ENCODE data around the gene PLXNB3.
A peak's percentile ranks its signal among the peaks of the same experiment; 100 is the strongest.
"Not testable (repeated sequence)": the region's sequence is repeated elsewhere in the genome, so short reads cannot be mapped to it uniquely, and the experiment has no call there.

The PLXNB3 gene

GRCh38 chrX:153740631-153741222, 23.3 kb upstream of the PLXNB3 start:
- Histone ChIP-seq H3K9ac (ENCODE audit: low read length in 5 of 5) (no peak overlapping the region), H3K9me3 (ENCODE audit: control insufficient read depth in 5 of 5, low read length in 5 of 5) (no peaks in the 10 kb centered on the region), H3K27me3 (ENCODE audit: control insufficient read depth in 5 of 5, insufficient read depth in 4 of 5, low read length in 5 of 5) (peaks cover 0 to 10% (median 2%) of the 10 kb centered on the region in 5 donors), H3K4me3 (ENCODE audit: low read depth in 1 of 5, low read length in 5 of 5) (no peak overlapping the region), H3K27ac (ENCODE audit: low read depth, low read length) (no peak overlapping the region), H3K36me3 (ENCODE audit: control insufficient read depth in 5 of 5, insufficient read depth in 5 of 5, low read length in 5 of 5) (peaks cover 0 to 35% (median 15%) of the 10 kb centered on the region in 5 donors), H3K4me1 (ENCODE audit: control insufficient read depth in 5 of 5, insufficient read depth in 5 of 5, low read length in 5 of 5) (peaks cover 0 to 15% (median 7%) of the 10 kb centered on the region in 5 donors)

DNA sequence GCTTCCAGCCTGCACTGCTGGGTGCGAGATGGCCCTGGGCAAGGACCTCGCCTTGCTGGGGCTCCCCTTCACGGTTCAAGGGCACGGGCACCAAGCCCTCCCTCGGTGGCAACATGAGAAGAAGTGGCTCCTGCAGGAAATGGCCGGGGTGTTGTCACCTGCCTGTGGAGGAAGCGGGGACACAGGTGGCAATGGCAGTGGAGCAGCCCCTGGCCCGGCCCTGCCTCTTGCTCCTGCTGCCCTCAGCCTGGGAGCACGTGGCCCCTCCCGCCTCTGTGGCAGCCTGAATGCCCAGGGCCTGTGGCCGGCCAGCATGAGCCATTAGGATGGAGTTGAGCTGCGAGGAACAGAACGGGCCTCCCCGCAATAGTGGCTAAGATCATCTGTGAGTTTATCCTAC, 22.6 kb upstream of the PLXNB3 start:
- Histone ChIP-seq H3K9me3 (ENCODE audit: control insufficient read depth in 5 of 5, low read length in 5 of 5) (no peaks in the 10 kb centered on the region), H3K36me3 (ENCODE audit: control insufficient read depth in 5 of 5, insufficient read depth in 5 of 5, low read length in 5 of 5) (peaks cover 0 to 30% (median 11%) of the 10 kb centered on the region in 5 donors), H3K27ac (ENCODE audit: low read depth, low read length) (no peak overlapping the region), H3K9ac (ENCODE audit: low read length in 5 of 5) (no peak overlapping the region), H3K27me3 (ENCODE audit: control insufficient read depth in 5 of 5, insufficient read depth in 4 of 5, low read length in 5 of 5) (peaks cover 0 to 10% (median 2%) of the 10 kb centered on the region in 5 donors), H3K4me1 (ENCODE audit: control insufficient read depth in 5 of 5, insufficient read depth in 5 of 5, low read length in 5 of 5) (peaks cover 0 to 15% (median 7%) of the 10 kb centered on the region in 5 donors), H3K4me3 (ENCODE audit: low read depth in 1 of 5, low read length in 5 of 5) (no peak overlapping the region)

DNA sequence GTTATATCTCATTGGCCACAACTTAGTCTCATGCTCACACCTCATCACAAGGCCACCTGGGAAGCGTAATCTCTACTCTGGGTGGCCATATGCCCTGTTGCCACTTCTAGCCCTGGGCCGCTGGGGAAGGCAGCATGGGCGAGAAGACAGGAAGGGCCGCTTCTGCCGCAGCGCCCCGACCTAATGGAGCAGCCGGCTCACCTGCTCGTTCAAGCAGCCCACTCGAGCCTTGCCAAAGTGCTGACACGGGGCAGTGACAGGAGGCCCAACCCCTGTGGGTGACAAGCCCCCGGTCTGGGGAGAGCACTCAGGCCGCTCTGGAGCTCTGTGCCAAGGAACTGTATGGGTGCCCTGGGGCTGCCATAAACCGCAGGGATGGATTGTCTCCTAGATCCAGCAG, 21.9 kb upstream of the PLXNB3 start:
- not testable (repeated sequence) for H3K4me3 ChIP-seq (ENCODE audit: low read depth in 1 of 5, low read length in 5 of 5); H3K27me3 ChIP-seq (ENCODE audit: control insufficient read depth in 5 of 5, insufficient read depth in 4 of 5, low read length in 5 of 5); H3K9me3 ChIP-seq (ENCODE audit: control insufficient read depth in 5 of 5, low read length in 5 of 5); H3K9ac ChIP-seq (ENCODE audit: low read length in 5 of 5); H3K27ac ChIP-seq (ENCODE audit: low read depth, low read length)
- Histone ChIP-seq H3K36me3 (ENCODE audit: control insufficient read depth in 5 of 5, insufficient read depth in 5 of 5, low read length in 5 of 5) (peaks cover 0 to 24% (median 5%) of the 10 kb centered on the region in 5 donors), H3K4me1 (ENCODE audit: control insufficient read depth in 5 of 5, insufficient read depth in 5 of 5, low read length in 5 of 5) (peaks cover 0 to 18% (median 8%) of the 10 kb centered on the region in 5 donors)

GRCh38 chrX:153742796-153743467, 21.1 kb upstream of the PLXNB3 start:
- H3K9me3 ChIP-seq (ENCODE audit: control insufficient read depth in 5 of 5, low read length in 5 of 5); H3K9ac ChIP-seq (ENCODE audit: low read length in 5 of 5); H3K27me3 ChIP-seq (ENCODE audit: control insufficient read depth in 5 of 5, insufficient read depth in 4 of 5, low read length in 5 of 5); H3K4me3 ChIP-seq (ENCODE audit: low read depth in 1 of 5, low read length in 5 of 5); H3K27ac ChIP-seq (ENCODE audit: low read depth, low read length): not testable (repeated sequence)
- H3K36me3 ChIP-seq (ENCODE audit: control insufficient read depth in 5 of 5, insufficient read depth in 5 of 5, low read length in 5 of 5) = peaks cover 0 to 22% (median 3%) of the 10 kb centered on the region in 5 donors
- H3K4me1 ChIP-seq (ENCODE audit: control insufficient read depth in 5 of 5, insufficient read depth in 5 of 5, low read length in 5 of 5) = peaks cover 0 to 18% (median 8%) of the 10 kb centered on the region in 5 donors

DNA sequence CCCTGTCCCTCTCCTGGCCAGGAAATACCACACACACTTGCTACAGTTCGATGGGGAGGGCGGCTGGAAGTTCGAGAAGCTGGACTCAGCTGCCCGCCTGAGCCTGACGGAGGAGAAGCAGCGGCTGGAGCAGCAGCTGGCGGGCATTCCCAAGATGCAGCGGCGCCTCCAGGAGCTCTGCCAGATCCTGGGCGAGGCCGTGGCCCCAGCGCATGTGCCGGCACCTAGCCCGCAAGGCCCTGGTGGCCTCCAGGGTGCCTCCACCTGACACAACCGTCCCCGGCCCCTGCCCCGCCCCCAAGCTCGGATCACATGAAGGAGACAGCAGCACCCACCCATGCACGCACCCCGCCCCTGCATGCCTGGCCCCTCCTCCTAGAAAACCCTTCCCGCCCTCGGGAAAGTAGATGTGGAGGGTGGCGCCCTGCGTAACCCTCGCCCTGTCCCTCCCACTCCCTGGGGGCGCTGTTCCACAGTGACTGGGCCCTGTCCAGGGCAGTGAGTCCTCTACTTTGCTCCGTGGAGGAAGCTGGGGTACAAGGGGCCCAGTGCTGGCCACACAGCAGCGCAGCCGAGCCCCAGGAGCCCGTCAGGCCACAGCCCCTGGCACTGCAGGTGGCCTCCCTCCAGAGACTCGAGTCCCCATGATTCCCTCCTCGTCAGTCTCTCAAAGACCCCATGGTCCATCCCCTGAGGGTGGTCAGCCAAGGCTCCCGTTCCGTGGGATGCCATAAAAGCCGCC, 20.4 kb upstream of the PLXNB3 start:
- peaks cover 0 to 18% (median 8%) of the 10 kb centered on the region in 5 donors for H3K4me1 ChIP-seq (ENCODE audit: control insufficient read depth in 5 of 5, insufficient read depth in 5 of 5, low read length in 5 of 5)
- H3K9ac ChIP-seq (ENCODE audit: low read length in 5 of 5); H3K9me3 ChIP-seq (ENCODE audit: control insufficient read depth in 5 of 5, low read length in 5 of 5); H3K27me3 ChIP-seq (ENCODE audit: control insufficient read depth in 5 of 5, insufficient read depth in 4 of 5, low read length in 5 of 5): not testable (repeated sequence)
- H3K27ac ChIP-seq (ENCODE audit: low read depth, low read length) = peak overlapping the region; percentile 50
- peaks cover 0 to 19% (median 3%) of the 10 kb centered on the region in 5 donors for H3K36me3 ChIP-seq (ENCODE audit: control insufficient read depth in 5 of 5, insufficient read depth in 5 of 5, low read length in 5 of 5)
- peak overlapping the region in 1 of 5 donors; percentile 4 for H3K4me3 ChIP-seq (ENCODE audit: low read depth in 1 of 5, low read length in 5 of 5)

GRCh38 chrX:153744210-153745066, 19.6 kb upstream of the PLXNB3 start:
- Histone ChIP-seq H3K27me3 (ENCODE audit: control insufficient read depth in 5 of 5, insufficient read depth in 4 of 5, low read length in 5 of 5) (peaks cover 0 to 10% (median 2%) of the 10 kb centered on the region in 5 donors), H3K4me1 (ENCODE audit: control insufficient read depth in 5 of 5, insufficient read depth in 5 of 5, low read length in 5 of 5) (peaks cover 0 to 18% (median 8%) of the 10 kb centered on the region in 5 donors), H3K9me3 (ENCODE audit: control insufficient read depth in 5 of 5, low read length in 5 of 5) (peaks cover 0 to 4% (median 0%) of the 10 kb centered on the region in 5 donors), H3K4me3 (ENCODE audit: low read depth in 1 of 5, low read length in 5 of 5) (peak overlapping the region in 1 of 5 donors; percentile 4), H3K9ac (ENCODE audit: low read length in 5 of 5) (no peak overlapping the region), H3K36me3 (ENCODE audit: control insufficient read depth in 5 of 5, insufficient read depth in 5 of 5, low read length in 5 of 5) (peaks cover 0 to 12% (median 3%) of the 10 kb centered on the region in 5 donors), H3K27ac (ENCODE audit: low read depth, low read length) (peak overlapping the region; percentile 50)

DNA sequence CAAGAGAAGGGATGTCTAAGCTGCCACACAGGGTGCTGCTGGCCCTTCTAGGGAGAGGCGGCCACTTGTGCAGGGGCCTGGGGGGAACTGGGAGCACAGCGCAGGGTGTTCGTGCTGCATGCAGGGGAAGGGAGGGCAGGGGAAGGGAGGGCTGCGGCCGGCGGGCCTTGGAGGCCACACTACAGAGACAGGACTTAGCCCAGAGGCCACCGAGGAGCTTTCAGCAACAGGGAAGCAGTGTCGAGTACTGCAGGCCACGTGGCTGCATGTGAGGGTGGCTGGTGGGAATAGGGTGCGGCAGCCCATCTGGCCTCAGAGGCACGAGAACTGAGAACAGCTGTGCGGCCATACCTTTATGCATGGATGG, 19.0 kb upstream of the PLXNB3 start:
- not testable (repeated sequence) for H3K4me3 ChIP-seq (ENCODE audit: low read depth in 1 of 5, low read length in 5 of 5); H3K9me3 ChIP-seq (ENCODE audit: control insufficient read depth in 5 of 5, low read length in 5 of 5); H3K27ac ChIP-seq (ENCODE audit: low read depth, low read length); H3K36me3 ChIP-seq (ENCODE audit: control insufficient read depth in 5 of 5, insufficient read depth in 5 of 5, low read length in 5 of 5); H3K27me3 ChIP-seq (ENCODE audit: control insufficient read depth in 5 of 5, insufficient read depth in 4 of 5, low read length in 5 of 5); H3K9ac ChIP-seq (ENCODE audit: low read length in 5 of 5)
- H3K4me1 ChIP-seq (ENCODE audit: control insufficient read depth in 5 of 5, insufficient read depth in 5 of 5, low read length in 5 of 5) = peaks cover 0 to 19% (median 8%) of the 10 kb centered on the region in 5 donors

- H3K9me3 ChIP-seq (ENCODE audit: control insufficient read depth in 5 of 5, low read length in 5 of 5) = peaks cover 0 to 8% (median 0%) of the 10 kb centered on the region in 5 donors
- no peaks in the 10 kb centered on the region for H3K36me3 ChIP-seq (ENCODE audit: control insufficient read depth in 5 of 5, insufficient read depth in 5 of 5, low read length in 5 of 5)
- no peak overlapping the region for H3K27ac ChIP-seq (ENCODE audit: low read depth, low read length)
- no peak overlapping the region for H3K4me3 ChIP-seq (ENCODE audit: low read depth in 1 of 5, low read length in 5 of 5)
- H3K9ac ChIP-seq (ENCODE audit: low read length in 5 of 5) = no peak overlapping the region
- H3K4me1 ChIP-seq (ENCODE audit: control insufficient read depth in 5 of 5, insufficient read depth in 5 of 5, low read length in 5 of 5) = peaks cover 0 to 20% (median 8%) of the 10 kb centered on the region in 5 donors
- H3K27me3 ChIP-seq (ENCODE audit: control insufficient read depth in 5 of 5, insufficient read depth in 4 of 5, low read length in 5 of 5) = peaks cover 0 to 3% (median 0%) of the 10 kb centered on the region in 5 donors
Measured at GRCh38 chrX:153746359-153746758, 17.7 kb upstream of the PLXNB3 start.

GRCh38 chrX:153746991-153747390, 17.1 kb upstream of the PLXNB3 start:
- not testable (repeated sequence) for H3K9me3 ChIP-seq (ENCODE audit: control insufficient read depth in 5 of 5, low read length in 5 of 5); H3K36me3 ChIP-seq (ENCODE audit: control insufficient read depth in 5 of 5, insufficient read depth in 5 of 5, low read length in 5 of 5); H3K27ac ChIP-seq (ENCODE audit: low read depth, low read length); H3K9ac ChIP-seq (ENCODE audit: low read length in 5 of 5); H3K4me3 ChIP-seq (ENCODE audit: low read depth in 1 of 5, low read length in 5 of 5); H3K27me3 ChIP-seq (ENCODE audit: control insufficient read depth in 5 of 5, insufficient read depth in 4 of 5, low read length in 5 of 5)
- peaks cover 0 to 20% (median 8%) of the 10 kb centered on the region in 5 donors for H3K4me1 ChIP-seq (ENCODE audit: control insufficient read depth in 5 of 5, insufficient read depth in 5 of 5, low read length in 5 of 5)
